SK-N-SH treated with all-trans-retinoic acid at 6 μM for 48 hours (cell line): ENCODE data around the gene XRCC3.

ENCODE experiments used
- ATAC-seq: fragments of 200-7000 bp; cut with Tn5 transposase; 3 replicates; pipeline ENCODE4 v1.9.1; 2020; ENCODE audit warnings: mild to moderate bottlenecking, moderate library complexity
- ARNTL ChIP-seq: fragments of 450-650 bp; formaldehyde crosslinking; IDR thresholded peaks from 2 replicates; pipeline ENCODE4 v1.5.0; 2020; ENCODE audit warnings: low read depth, mild to moderate bottlenecking, moderate library complexity, borderline replicate concordance
- BACH2 ChIP-seq: fragments of 250-450 bp; sonication (Bioruptor Pico); IDR thresholded peaks from 2 replicates; pipeline ENCODE4 v1.9.0; 2021; ENCODE audit warnings: mild to moderate bottlenecking, borderline replicate concordance
- CREB5 ChIP-seq: fragments of 250-450 bp; sonication (Bioruptor Pico); IDR thresholded peaks from 2 replicates; pipeline ENCODE4 v1.5.1; 2020; ENCODE audit warnings: low read depth, mild to moderate bottlenecking, moderate library complexity
- CSDC2 ChIP-seq: fragments of 250-450 bp; sonication (Bioruptor Pico); IDR thresholded peaks from 2 replicates; pipeline ENCODE4 v1.5.0; 2020; ENCODE audit warnings: mild to moderate bottlenecking, moderate library complexity
- CSRNP3 ChIP-seq: fragments of 250-450 bp; sonication (Bioruptor Pico); IDR thresholded peaks from 2 replicates; pipeline ENCODE4 v1.5.1; 2021; ENCODE audit warnings: mild to moderate bottlenecking, moderate library complexity
- ESRRG ChIP-seq: fragments of 250-450 bp; sonication (Bioruptor Pico); IDR thresholded peaks from 2 replicates; pipeline ENCODE4 v1.6.1; 2021; ENCODE audit warnings: mild to moderate bottlenecking
- GLIS3 ChIP-seq: fragments of 250-450 bp; sonication (Bioruptor Pico); IDR thresholded peaks from 2 replicates; pipeline ENCODE4 v1.5.0; 2020; ENCODE audit warnings: mild to moderate bottlenecking, moderate library complexity
- ISL1 ChIP-seq: fragments of 250-450 bp; sonication (Bioruptor Pico); IDR thresholded peaks from 2 replicates; pipeline ENCODE4 v2.1.2; 2022; ENCODE audit warnings: mild to moderate bottlenecking, moderate library complexity
- OSR1 ChIP-seq: fragments of 250-450 bp; sonication (Bioruptor Pico); IDR thresholded peaks from 2 replicates; pipeline ENCODE4 v1.8.0; 2022; ENCODE audit warnings: moderate library complexity, mild to moderate bottlenecking, inconsistent platforms
- PATZ1 ChIP-seq: fragments of 250-450 bp; sonication (Bioruptor Pico); IDR thresholded peaks from 2 replicates; pipeline ENCODE4 v1.8.0; 2020; ENCODE audit warnings: mild to moderate bottlenecking, moderate library complexity, borderline replicate concordance
- POU6F1 ChIP-seq: fragments of 250-450 bp; sonication (Bioruptor Pico); IDR thresholded peaks from 2 replicates; pipeline ENCODE4 v1.8.0; 2021; ENCODE audit warnings: low read depth, mild to moderate bottlenecking, moderate library complexity, borderline replicate concordance
- PPARA ChIP-seq: fragments of 250-450 bp; sonication (Bioruptor Pico); IDR thresholded peaks from 2 replicates; pipeline ENCODE4 v1.5.0; 2020; ENCODE audit warnings: mild to moderate bottlenecking, borderline replicate concordance
- TCF4 ChIP-seq: fragments of 250-450 bp; sonication (Bioruptor Pico); IDR thresholded peaks from 2 replicates; pipeline ENCODE4 v1.8.0; 2021; ENCODE audit warnings: mild to moderate bottlenecking, moderate library complexity, borderline replicate concordance
- TOX ChIP-seq: fragments of 250-450 bp; sonication (Bioruptor Pico); IDR thresholded peaks from 2 replicates; pipeline ENCODE4 v1.8.0; 2021; ENCODE audit warnings: mild to moderate bottlenecking, moderate library complexity, borderline replicate concordance
- TSHZ2 ChIP-seq: fragments of 250-450 bp; sonication (Bioruptor Pico); IDR thresholded peaks from 2 replicates; pipeline ENCODE4 v1.5.0; 2020; ENCODE audit warnings: mild to moderate bottlenecking, moderate library complexity
- ZFP3 ChIP-seq: fragments of 250-450 bp; sonication (Bioruptor Pico); IDR thresholded peaks from 2 replicates; pipeline ENCODE4 v1.5.0; 2020; ENCODE audit warnings: mild to moderate bottlenecking, moderate library complexity
- ZFP30 ChIP-seq: fragments of 450-650 bp; formaldehyde crosslinking; IDR thresholded peaks from 2 replicates; pipeline ENCODE4 v1.5.0; 2022; ENCODE audit warnings: mild to moderate bottlenecking, moderate library complexity
- ZNF565 ChIP-seq: fragments of 450-650 bp; formaldehyde crosslinking; conservative IDR thresholded peaks from 2 replicates; pipeline ENCODE4 v1.5.0; 2020; ENCODE audit warnings: low read depth, mild to moderate bottlenecking, moderate library complexity
- ZNF8 ChIP-seq: fragments of 450-650 bp; formaldehyde crosslinking; IDR thresholded peaks from 2 replicates; pipeline ENCODE4 v1.5.0; 2020; ENCODE audit warnings: mild to moderate bottlenecking, moderate library complexity

The XRCC3 gene

GRCh38 chr14:103726474-103726873 lies 11.2 kb upstream of the XRCC3 start (continued):
- TF ChIP-seq TCF4 (CRISPR knock-in tag) (no peak), OSR1 (CRISPR knock-in tag) (no peak), ZNF565 (CRISPR knock-in tag) (no peak)
- TF ChIP-seq, all 23 proteins: peak for 0

GRCh38 chr14:103725739-103726395 lies 10.6 kb upstream of the XRCC3 start:
- TF ChIP-seq ZNF565 (CRISPR knock-in tag): no peak
- TF ChIP-seq CSRNP3 (CRISPR knock-in tag): no peak
- TF ChIP-seq TOX (CRISPR knock-in tag): no peak
- TF ChIP-seq TSHZ2 (CRISPR knock-in tag): no peak
- TF ChIP-seq PATZ1 (CRISPR knock-in tag): no peak
- TF ChIP-seq, all 23 proteins: peak for 0
- ATAC-seq: no peak

GRCh38 chr14:103725001-103725682 lies 9.9 kb upstream of the XRCC3 start:
- TF ChIP-seq TSHZ2 (CRISPR knock-in tag) (no peak), CREB5 (no peak), POU6F1 (CRISPR knock-in tag) (no peak), GLIS3 (CRISPR knock-in tag) (no peak), ESRRG (CRISPR knock-in tag) (no peak), ZNF8 (CRISPR knock-in tag) (no peak)
- no peak for ATAC-seq

GRCh38 chr14:103724116-103724515 lies 8.9 kb upstream of the XRCC3 start:
- ATAC-seq: no peak
- TF ChIP-seq ZFP3 (no peak), POU6F1 (CRISPR knock-in tag) (no peak), CSRNP3 (CRISPR knock-in tag) (no peak), CSDC2 (CRISPR knock-in tag) (no peak), GLIS3 (CRISPR knock-in tag) (no peak), PPARA (CRISPR knock-in tag) (no peak), BACH2 (CRISPR knock-in tag) (no peak), ISL1 (CRISPR knock-in tag) (no peak), ARNTL (CRISPR knock-in tag) (no peak), OSR1 (CRISPR knock-in tag) (no peak), ZFP30 (no peak)
